Sciatic nerve (tissue), 2 donors: ENCODE measurements around the gene CPNE4. TPM values are rescaled to one million over a fixed set of nuclear protein-coding genes. Genes with fewer than 3 reads are reported as not detected.
"Not testable (repeated sequence)": the region's sequence is repeated elsewhere in the genome, so short reads cannot be mapped to it uniquely, and the experiment has no call there.

Experiments
- ATAC-seq: fragments of 200-7000 bp; cut with Tn5 transposase; one replicate; pipeline ENCODE4 v1.9.1; 2020; ENCODE audit warnings: mild to moderate bottlenecking, moderate library complexity
- DNase-seq: peaks from one replicate; pipeline ENCODE4 v3.0.0-alpha.2; 2020; ENCODE audit warnings: low spot score
- intact Hi-C: fragments of 100-400 bp; cut with DNase I; formaldehyde crosslinking; loops from one replicate; pipeline ENCODE4 v1.14.2; 2022
- total RNA-seq: library from RNA; stranded (reverse); fragmentation: NEBNext Ultra II Directional; extraction: Animal tissue kit (Norgen Biotek cat#: 25700); gene quantifications from one replicate; pipeline ENCODE4 v1.2.1, GENCODE V29; 2021
- donor health status: DM: no; HTN: no; CAD: no.
- donor health status: DM: no; HTN: no; CAD: no.

CPNE4 gene
- total RNA-seq: 0.18 TPM

- DNase-seq (peak; percentile 81), ATAC-seq (peak; percentile 84)
- intact Hi-C loops: no loop called here
Measured at GRCh38 chr3:132034486-132035464, at the start of gene CPNE4. TSS of gene CPNE4 (minus strand) at chr3:132035014.

GRCh38 chr3:132083583-132084279 is 48.9 kb upstream of the CPNE4 start:
- DNase-seq (no peak), ATAC-seq (no peak)
- intact Hi-C loops: no loop called here

- ATAC-seq (no peak), DNase-seq (no peak)
- intact Hi-C loops: no loop called here
Measured at GRCh38 chr3:132083159-132083558, 48.3 kb upstream of the CPNE4 start.

- intact Hi-C loops: no loop called here
- ATAC-seq (no peak), DNase-seq (no peak)
Measured at GRCh38 chr3:132079147-132079546, 44.3 kb upstream of the CPNE4 start.

GRCh38 chr3:132073771-132074170 is 39.0 kb upstream of the CPNE4 start:
- intact Hi-C loops: no loop called here
- DNase-seq (no peak), ATAC-seq (no peak)

- DNase-seq (no peak), ATAC-seq (no peak)
- intact Hi-C loops: no loop called here
Measured at GRCh38 chr3:132071043-132071442, 36.2 kb upstream of the CPNE4 start.

- intact Hi-C loops: no loop called here
- no peak for ATAC-seq
- no peak for DNase-seq
Measured at GRCh38 chr3:132064114-132064513, 29.3 kb upstream of the CPNE4 start.

GRCh38 chr3:132062535-132062934 is 27.7 kb upstream of the CPNE4 start:
- no peak for DNase-seq
- intact Hi-C loops: no loop called here
- ATAC-seq: no peak

GRCh38 chr3:132055872-132056271 is 21.1 kb upstream of the CPNE4 start:
- ATAC-seq (no peak), DNase-seq (no peak)
- intact Hi-C loops: no loop called here

GRCh38 chr3:132047209-132047608 is 12.4 kb upstream of the CPNE4 start:
- intact Hi-C loops: no loop called here
- DNase-seq (no peak), ATAC-seq (no peak)

- intact Hi-C loops, ATAC-seq: not testable (repeated sequence)
Measured at GRCh38 chr3:132044874-132045273, 10.1 kb upstream of the CPNE4 start.

GRCh38 chr3:132042681-132043080 is 7.9 kb upstream of the CPNE4 start:
- intact Hi-C loops: no loop called here

More at GRCh38 chr3:132044874-132045273, 10.1 kb upstream of the CPNE4 start:
- not testable (repeated sequence) for DNase-seq

GRCh38 chr3:132038198-132038825 is 3.5 kb upstream of the CPNE4 start:
- DNase-seq (no peak), ATAC-seq (no peak)
- intact Hi-C loops: no loop called here

More at GRCh38 chr3:132042681-132043080, 7.9 kb upstream of the CPNE4 start:
- DNase-seq (no peak), ATAC-seq (no peak)

GRCh38 chr3:132037581-132037980 is 2.8 kb upstream of the CPNE4 start:
- ATAC-seq (no peak), DNase-seq (no peak)
- intact Hi-C loops: no loop called here

GRCh38 chr3:132037056-132037455 is 2.2 kb upstream of the CPNE4 start:
- no peak for ATAC-seq
- intact Hi-C loops: no loop called here
- DNase-seq: no peak

GRCh38 chr3:132034097-132034485 is 723 bp downstream of the CPNE4 start:
- no peak for ATAC-seq
- intact Hi-C loops: no loop called here

GRCh38 chr3:132033471-132033870 is 1.3 kb downstream of the CPNE4 start:
- intact Hi-C loops: no loop called here
- no peak for DNase-seq
- no peak for ATAC-seq

More at GRCh38 chr3:132034097-132034485, 723 bp downstream of the CPNE4 start:
- no peak for DNase-seq

- intact Hi-C loops: no loop called here
- DNase-seq (no peak), ATAC-seq (no peak)
Measured at GRCh38 chr3:132032959-132033358, 1.9 kb downstream of the CPNE4 start.

GRCh38 chr3:132029182-132029902 is 5.5 kb downstream of the CPNE4 start:
- peak; percentile 78 for ATAC-seq
- intact Hi-C loops: no loop called here
- peak; percentile 84 for DNase-seq
